Stimulated activated CD4-positive, alpha-beta T cell treated with anti-CD3 and anti-CD28 coated beads, Interleukin-4, amount 100 ng/mL, for 4 hours (primary cell): ENCODE results near the gene C16orf90.

Experiments
- DNase-seq, 2 experiments: peaks; one replicate each; pipeline ENCODE4 v3.0.0-alpha.2; 2020

Gene C16orf90

DNA sequence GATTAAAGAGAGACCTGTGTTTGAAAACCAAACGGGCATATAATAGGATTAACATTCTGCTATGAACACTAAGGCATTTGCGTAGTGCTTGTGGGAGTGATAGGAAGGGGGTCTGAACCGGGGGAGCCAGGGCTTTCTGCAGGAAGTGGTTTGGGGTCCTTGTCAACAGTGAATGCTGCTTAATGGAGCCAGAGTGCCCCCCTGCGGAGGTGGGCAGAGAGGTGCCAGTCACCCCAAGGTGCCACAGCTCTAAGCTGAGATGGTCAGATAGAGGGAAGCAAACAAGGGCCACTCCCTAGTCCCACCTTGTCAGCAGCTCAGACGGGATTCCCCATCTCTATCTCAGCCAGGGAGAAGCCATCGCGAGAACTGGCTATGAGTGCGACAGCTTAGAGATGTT, 34.1 kb downstream of the C16orf90 start:
- DNase-seq: peak in 1 of 2 experiments; percentile 26

- no peak for DNase-seq
Measured at GRCh38 chr16:3460585-3460984, 34.7 kb downstream of the C16orf90 start.

- no peak for DNase-seq
Measured at GRCh38 chr16:3460121-3460520, 35.2 kb downstream of the C16orf90 start.

- DNase-seq: no peak
Measured at GRCh38 chr16:3459401-3460090, 35.7 kb downstream of the C16orf90 start.

DNA sequence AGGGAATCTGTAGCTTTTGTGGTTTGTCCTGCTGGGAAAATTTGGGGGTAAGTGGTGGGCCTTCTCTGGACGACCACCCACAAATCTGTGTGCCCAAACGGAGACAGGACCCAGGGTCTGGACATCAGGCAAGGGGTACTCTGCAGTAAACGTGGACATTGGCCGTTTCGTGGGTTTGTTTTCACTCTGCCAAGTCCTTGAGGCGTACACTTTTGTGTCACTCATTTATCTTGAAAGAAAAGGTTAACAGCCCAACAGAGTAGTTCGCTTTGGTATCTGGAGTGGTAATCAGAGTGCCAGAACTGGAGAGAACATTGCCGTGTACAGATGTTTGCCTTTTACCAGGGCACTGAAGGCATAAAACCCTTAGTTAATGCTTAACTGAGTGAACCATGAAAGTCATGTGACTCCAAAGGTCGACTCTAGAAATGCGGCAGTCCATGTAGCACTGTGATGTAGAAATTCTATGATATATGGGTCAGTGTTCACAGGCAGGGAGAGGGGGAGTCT, 36.4 kb downstream of the C16orf90 start:
- DNase-seq: no peak

GRCh38 chr16:3458278-3458851, 36.9 kb downstream of the C16orf90 start:
- no peak for DNase-seq

DNA sequence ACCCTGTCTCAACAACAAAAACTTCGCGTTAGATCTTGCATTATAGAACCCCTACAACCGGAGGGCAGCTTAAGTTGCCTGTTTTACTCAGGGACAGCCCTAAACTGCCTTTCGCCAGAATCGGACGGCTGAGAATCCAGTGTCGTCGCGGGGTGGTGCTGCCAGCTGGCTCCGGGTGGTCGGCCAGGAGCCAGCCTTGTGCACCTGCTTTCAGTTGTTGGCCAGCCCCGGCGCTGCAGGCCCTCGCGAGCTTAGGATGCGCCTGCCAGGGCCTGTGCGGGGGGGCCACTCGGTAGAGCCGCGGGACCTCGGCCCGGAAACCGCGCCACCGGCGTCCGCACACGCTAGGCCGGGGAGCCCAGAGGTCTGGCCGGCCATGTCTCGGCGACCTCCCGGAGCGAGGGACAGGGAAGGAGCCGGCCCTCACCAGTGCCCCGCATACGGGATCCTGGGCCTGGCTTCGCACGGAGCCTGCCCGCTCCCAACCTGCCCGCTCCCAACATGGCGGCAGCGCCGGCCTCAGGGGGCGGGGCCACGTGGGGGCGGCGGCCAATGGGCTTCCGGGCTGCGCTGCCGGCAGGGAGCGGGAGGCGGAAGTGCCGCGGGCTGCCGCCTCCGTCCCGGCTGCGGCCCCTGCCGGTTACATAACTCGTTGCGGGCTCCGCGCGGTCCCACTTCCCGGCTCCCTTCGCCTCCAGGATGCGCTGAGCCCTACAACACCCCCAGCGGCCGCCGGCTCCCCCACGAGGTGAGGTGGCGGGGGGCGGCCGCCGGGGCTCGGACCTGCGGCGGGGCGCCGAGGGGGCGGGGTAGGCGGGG, 37.6 kb downstream of the C16orf90 start:
- peak; percentile 88 to 92 for DNase-seq

- no peak for DNase-seq
Measured at GRCh38 chr16:3454631-3455147, 40.6 kb downstream of the C16orf90 start.

DNA sequence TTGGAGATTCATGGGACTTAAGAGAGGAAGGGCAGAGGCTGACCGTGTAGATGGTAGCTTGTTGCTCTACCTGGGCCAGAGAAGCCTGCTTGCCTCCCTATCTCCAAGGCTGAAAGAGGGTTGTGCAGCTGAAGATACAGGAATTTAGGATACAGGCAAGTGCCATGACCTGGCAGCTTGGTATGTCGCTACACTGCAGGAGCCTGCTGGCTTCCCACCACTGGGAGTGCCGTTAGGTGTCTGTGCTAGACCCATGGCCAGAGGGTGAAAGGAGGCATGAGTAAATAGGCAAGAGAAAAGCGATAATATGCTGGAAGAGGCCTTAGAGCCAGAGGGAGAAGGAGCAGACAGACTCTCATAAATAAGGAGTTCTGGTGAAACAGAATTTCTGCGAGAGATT, 41.2 kb downstream of the C16orf90 start:
- no peak for DNase-seq

GRCh38 chr16:3444032-3444388, 51.3 kb downstream of the C16orf90 start:
- peak in 1 of 2 experiments; percentile 62 for DNase-seq
